Measurements from ENCODE around the gene ARMC5. TPM values are rescaled to one million over a fixed set of nuclear protein-coding genes. Genes with fewer than 3 reads are reported as not detected.
A peak's percentile ranks its signal among the peaks of the same experiment; 100 is the strongest.
"Not testable (repeated sequence)": the region's sequence is repeated elsewhere in the genome, so short reads cannot be mapped to it uniquely, and the experiment has no call there.

The ARMC5 gene
- total RNA-seq, 1 donor from 2014 or later, result 8.4 TPM

DNA sequence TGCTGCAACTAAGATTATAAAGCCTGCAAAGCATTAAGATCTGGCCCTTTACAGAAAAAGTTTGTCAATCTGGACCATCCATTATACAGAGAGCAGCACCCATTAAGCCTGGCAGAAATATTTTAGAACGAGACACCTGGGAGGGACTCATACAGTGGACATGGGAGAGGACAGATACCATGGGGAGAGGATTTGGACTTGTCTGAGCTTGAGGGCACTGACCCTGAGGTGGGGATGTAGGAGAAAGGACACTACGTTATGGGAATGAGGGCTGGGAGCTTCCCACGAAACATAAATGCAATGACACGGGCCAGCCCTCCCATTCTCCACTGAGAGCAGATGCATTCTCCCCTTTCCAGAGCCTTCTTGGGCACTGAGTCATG lies 42.7 kb downstream of the ARMC5 start:
- DNase-seq, result no peak

DNA sequence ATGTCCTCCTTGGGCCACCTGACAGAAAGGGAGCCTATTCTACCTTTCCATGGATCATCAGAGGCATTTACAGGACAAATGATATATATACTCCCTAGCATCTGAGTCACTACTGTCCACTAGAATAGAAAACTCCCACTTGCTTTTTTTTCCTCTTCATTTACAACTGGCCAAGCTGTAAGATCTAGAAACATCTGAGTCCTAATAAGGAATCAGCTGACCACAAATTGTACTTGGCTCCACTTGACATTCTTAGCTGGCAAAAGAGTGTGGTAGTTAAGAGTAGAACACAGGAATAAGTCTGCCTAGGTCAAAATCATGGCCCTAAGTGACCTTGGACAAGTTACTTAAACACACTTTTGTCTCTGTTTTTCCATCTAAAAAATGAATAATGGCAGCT lies 43.7 kb downstream of the ARMC5 start:
- no peak for DNase-seq

DNA sequence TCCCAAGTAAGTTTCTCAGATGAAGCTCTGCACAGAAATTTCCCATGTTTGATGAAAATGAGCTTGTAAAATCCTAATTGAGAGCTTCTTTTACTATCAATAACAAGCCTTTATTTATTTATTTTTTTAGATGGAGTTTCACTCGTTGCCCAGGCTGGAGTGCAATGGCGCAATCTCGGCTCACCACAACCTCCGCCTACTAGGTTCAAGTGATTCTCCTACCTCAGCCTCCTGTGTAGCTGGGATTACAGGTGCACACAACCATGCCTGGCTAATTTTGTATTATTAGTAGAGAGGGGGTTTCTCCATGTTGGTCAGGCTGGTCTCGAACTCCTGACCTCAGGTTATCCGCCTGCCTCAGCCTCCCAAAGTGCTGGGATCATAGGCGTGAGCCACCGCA lies 44.3 kb downstream of the ARMC5 start:
- DNase-seq, result not testable (repeated sequence)

DNA sequence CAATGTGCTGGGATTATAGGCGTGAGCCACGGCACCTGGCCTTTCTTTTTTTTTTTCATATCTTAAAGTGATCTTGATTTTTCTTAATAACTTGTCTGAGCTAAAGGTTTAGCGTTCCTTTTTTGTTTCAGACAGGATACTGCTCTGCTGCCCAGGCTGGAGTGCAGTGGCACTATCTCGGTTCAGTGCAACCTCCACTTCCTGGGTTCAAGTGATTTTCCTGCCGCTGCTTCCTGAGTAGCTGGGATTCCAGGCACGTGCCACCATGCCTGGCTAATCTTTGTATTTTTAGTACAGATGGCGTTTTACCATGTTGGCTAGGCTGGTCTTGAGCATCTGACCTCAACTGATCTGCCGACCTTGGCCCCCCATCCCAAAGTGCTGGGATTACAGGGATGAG lies 44.9 kb downstream of the ARMC5 start:
- no peak for DNase-seq

DNA sequence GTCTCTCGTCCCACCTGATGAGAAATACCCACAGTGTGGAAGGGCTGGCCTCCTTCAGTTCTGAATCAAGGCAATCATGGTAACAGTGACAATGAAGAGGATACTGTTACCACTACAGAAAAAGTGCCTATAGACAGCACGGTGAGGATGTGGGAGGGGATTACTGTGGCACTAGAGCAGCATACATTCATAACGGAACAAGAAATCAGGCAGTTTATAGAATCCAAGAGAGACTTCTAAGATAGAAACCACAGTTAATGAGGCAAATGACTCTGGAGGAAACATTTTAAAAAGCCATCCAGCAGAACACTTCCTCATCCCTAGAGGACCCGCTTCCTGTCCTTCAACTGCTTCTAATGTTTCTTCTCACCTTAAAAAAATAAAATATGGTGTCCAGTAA lies 46.2 kb downstream of the ARMC5 start:
- DNase-seq, result no peak

DNA sequence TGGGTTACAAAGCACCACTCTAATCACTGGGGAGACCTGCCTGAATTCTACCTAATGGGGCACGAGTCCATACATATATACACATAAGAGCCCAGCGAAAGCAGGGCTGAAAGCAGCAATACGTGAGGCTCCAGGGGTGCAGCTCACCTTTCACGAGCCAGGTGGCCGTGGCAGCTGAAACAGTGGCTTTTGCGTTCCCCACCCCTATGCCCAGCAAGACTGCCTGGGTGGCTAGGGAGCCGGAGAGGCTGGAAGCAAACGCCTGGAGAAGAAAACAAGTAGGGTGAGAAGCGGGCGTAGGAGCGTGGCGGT lies 48.3 kb downstream of the ARMC5 start:
- DNase-seq, result no peak

DNA sequence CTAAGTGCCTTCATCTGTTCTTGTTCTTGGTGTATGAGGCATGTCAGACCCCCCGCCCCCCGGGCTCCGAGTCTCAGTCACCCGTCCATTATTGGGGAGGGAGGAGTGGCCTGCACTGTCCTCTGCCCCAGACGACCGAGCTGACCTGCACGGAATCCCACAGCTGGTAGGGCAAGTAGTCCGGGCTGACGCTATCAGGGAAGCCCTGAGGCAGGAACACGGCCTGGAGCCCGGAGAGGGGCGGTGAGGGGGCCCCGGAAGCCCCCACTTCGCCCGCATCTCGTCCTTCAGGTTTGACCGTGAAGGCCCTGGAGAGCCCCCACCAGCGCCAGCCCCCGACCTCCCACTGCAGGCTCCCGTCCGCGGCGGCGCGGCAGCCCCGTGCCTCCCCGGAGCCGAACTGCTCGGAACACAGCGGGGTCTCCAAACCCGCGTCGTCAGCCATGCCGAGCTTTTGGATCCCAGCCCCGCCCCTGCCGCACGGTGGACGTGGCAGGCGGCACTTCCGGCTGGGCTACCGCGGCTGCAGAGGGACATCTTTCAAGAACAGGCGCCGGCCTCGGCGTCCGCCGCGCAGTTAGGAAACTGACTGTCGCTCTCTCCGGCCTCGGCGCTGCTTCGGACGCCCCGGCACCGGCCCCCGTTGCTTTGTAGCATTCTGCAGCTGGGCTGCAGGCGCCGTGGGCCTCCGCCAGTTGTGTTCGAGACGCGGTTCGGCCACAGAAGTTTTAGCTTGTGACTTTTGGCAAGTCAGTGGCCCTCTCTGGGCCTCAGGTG lies 48.8 kb downstream of the ARMC5 start, which contains the start of gene RUSF1:
RUSF1 (minus strand) TSS at position 463 of the 777 bp plus-strand sequence; CDS start at position 445, 18 bp downstream.
- DNase-seq, result peak; percentile 86

DNA sequence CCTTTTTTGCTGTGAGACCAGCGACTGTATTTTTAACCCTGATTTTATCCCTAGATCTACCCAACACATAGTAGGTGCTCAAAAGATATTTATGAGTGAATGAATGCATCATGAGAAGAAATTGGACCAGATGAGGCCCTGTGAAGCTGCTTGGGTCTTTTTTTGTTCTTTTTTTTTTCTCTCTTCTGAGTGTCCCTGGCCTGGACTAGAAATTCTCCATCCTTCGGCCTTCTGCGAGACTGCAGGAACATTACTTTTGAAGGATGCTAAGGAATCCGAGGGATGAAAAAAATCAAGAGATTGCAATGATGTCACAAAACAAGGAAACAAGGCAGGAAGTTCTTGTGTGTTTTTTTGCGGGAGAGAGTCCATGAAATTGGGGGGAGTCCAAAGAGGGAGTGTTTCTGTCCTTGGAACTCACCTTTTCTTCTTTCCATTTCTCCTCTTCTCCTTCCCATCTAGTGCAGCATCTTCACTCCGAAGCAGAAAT lies 49.5 kb downstream of the ARMC5 start:
- DNase-seq, result no peak

DNA sequence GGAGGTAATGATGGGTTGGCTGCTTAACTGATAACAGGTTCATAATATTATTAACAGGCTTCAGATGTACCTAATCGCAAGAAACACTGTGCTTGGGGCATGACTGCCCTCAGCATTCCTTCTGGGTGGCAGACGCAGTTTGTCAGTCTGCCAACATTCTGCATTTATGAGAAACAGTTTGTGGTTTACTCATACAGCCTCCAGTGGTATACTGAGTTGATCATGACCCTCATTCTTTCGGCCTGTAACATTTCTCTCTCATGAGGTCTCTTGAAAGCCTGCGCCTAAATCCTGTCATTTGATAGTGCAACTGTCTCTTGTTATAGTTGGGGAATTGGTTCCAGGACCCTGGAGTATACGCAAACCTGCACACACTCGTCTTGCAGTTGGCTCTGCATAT lies 53.8 kb downstream of the ARMC5 start:
- DNase-seq, result no peak

DNA sequence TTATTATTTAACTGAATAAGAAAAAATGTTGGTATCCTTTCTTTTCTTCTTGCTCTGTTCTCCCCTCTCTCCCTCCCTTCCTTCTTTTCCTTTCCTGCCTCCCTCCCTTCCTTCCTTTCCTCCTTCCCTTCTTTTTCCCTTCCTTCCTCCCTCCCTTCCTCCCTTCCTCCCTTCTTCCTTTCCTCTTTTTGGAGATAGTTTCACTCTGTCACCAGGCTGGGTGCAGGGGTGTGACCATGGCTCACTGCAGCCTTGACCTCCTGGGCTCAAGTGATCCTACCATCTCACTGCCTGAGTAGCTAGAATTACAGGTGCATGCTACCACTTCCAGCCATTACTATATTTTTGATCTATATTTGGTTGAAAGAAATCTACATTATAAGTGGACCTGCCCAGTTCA lies 54.6 kb downstream of the ARMC5 start:
- no peak for DNase-seq

Other genes with a start within 250 kb of the ARMC5 start
- 2.3 TPM for gene TRIM72, start 245.4 kb upstream of the ARMC5 start, total RNA-seq
- gene PYDC1, start 242.4 kb upstream of the ARMC5 start, total RNA-seq, result 0.78 TPM
- 4.7 TPM for gene ITGAM, start 199.5 kb upstream of the ARMC5 start, total RNA-seq
- 1.6 TPM for gene ITGAX, start 104.3 kb upstream of the ARMC5 start, total RNA-seq
- gene ITGAD, start 66.2 kb upstream of the ARMC5 start, total RNA-seq, result not detected
- gene COX6A2, start 31.1 kb upstream of the ARMC5 start, total RNA-seq, result not detected
- 0.94 TPM for gene ZNF843, start 16.7 kb upstream of the ARMC5 start, total RNA-seq
- gene TGFB1I1, start 12.7 kb downstream of the ARMC5 start, total RNA-seq, result 3.7 TPM
- gene SLC5A2, start 23.6 kb downstream of the ARMC5 start, total RNA-seq, result 0.62 TPM
- gene RUSF1, start 48.9 kb downstream of the ARMC5 start, total RNA-seq, result 34.5 TPM
- gene AHSP, start 68.4 kb downstream of the ARMC5 start, total RNA-seq, result 8.1 TPM

Data from occipital lobe (tissue), 2 donors.